Psoas muscle (tissue), 8 donors: ENCODE measurements around the gene MBD5. TPM values are rescaled to one million over a fixed set of nuclear protein-coding genes. Genes with fewer than 3 reads are reported as not detected.

Experiments
- ATAC-seq, 4 donors: fragments of 200-7000 bp; cut with Tn5 transposase; one replicate each; pipeline ENCODE4 v1.9.1; 2020; ENCODE audit warnings: moderate library complexity in 3 of 4, mild to moderate bottlenecking in 2 of 4
- DNase-seq, 2 donors: peaks; one replicate each; pipeline ENCODE4 v3.0.0-alpha.2; 2020
- H3K27ac ChIP-seq: fragments of 200-600 bp; one replicate; pipeline ENCODE4 v1.8.0; 2022
- H3K27me3 ChIP-seq, 3 donors: fragments of 200-600 bp in 1 of 3; one replicate each; pipeline versions ENCODE4 v1.6.1 to v1.8.0; 2013 to 2022; ENCODE audit warnings: low read length in 2 of 3, mild to moderate bottlenecking in 2 of 3, moderate library complexity in 1 of 3; ENCODE audit not compliant: insufficient read depth in 3 of 3
- H3K36me3 ChIP-seq, 2 donors: fragments of 200-600 bp in 1 of 2; one replicate each; pipeline versions ENCODE4 v1.6.1 to v1.8.0; 2013 to 2022; ENCODE audit warnings: low read depth in 1 of 2, mild to moderate bottlenecking in 1 of 2, moderate library complexity in 1 of 2; ENCODE audit not compliant: insufficient read depth in 1 of 2
- H3K4me1 ChIP-seq: fragments of 200-600 bp; one replicate; pipeline ENCODE4 v1.8.0; 2022
- H3K4me3 ChIP-seq: fragments of 200-600 bp; one replicate; pipeline ENCODE4 v1.8.0; 2022; ENCODE audit warnings: mild to moderate bottlenecking
- H3K9me3 ChIP-seq: fragments of 200-600 bp; one replicate; pipeline ENCODE4 v1.8.0; 2022
- CTCF ChIP-seq: fragments of 200-600 bp; IDR thresholded peaks from one replicate; pipeline ENCODE4 v1.8.0; 2022; ENCODE audit warnings: antibody characterized with exemption
- WGBS, 3 donors: extraction: QIAGEN DNeasy Blood & Tissue Kit; methylation state at CpG; one replicate each; pipeline versions ENCODE4 v1.1.6 to v1.1.7; 2013; 5-methylcytosine and 5-hydroxymethylcytosine counted together
- intact Hi-C, 2 donors: fragments of 100-400 bp; cut with DNase I; formaldehyde crosslinking; loops; one replicate each; pipeline versions ENCODE4 v1.11.0 to v1.14.2; 2022
- polyA plus RNA-seq, 3 donors: library from polyadenylated mRNA; stranded (reverse); fragments of 200-250 nt; gene quantifications; one replicate each; pipeline ENCODE4 v1.2.3, GENCODE V29; 2013
- total RNA-seq, 4 donors: library from RNA; stranded (reverse); fragmentation: NEBNext Ultra II Directional in 2 of 4; extraction: Animal tissue kit (Norgen Biotek cat#: 25700) in 2 of 4; gene quantifications; one replicate each; pipeline versions ENCODE4 v1.2.1 to v1.2.4, GENCODE V29; 2021 to 2023
- donor health status: healthy with polysubstance abuse.
- donor health status: DM: no; HTN: no; CAD: no; lungs with moderate emphysema.
- donor health status: Bipolar disorder and iron deficiency.
- donor health status: healthy.
- donor health status: DM: yes; HTN: yes; CAD: no.
- donor health status: DM: no; HTN: no; CAD: no.
- donor health status: DM: no; HTN: no; CAD: no.
- donor health status: DM: yes; HTN: yes; CAD: no.

Gene MBD5
- total and polyA plus RNA-seq, 7 donors, result 3.2 to 36.5 (median 17.5) TPM

- Histone ChIP-seq H3K36me3 (no peaks in the 10 kb centered on the region), H3K27me3 (no peaks in the 10 kb centered on the region), H3K4me3 (no peak overlapping the region), H3K4me1 (no peaks in the 10 kb centered on the region), H3K9me3 (no peaks in the 10 kb centered on the region), H3K27ac (no peak overlapping the region)
- DNase-seq (no peak), ATAC-seq (no peak)
- WGBS, 3 donors, result 75 to 82% (median 78%) methylated on average over 2 of the region's 2 CpGs
- no peak for TF ChIP-seq CTCF
- intact Hi-C loops, result no loop called here
These were observed 23.4 kb downstream of the MBD5 start for GRCh38 chr2:148044322-148044721.

GRCh38 chr2:148046802-148047201, 25.9 kb downstream of the MBD5 start:
- no peak overlapping the region for H3K4me3 ChIP-seq
- no peak for ATAC-seq
- H3K36me3 ChIP-seq, result no peaks in the 10 kb centered on the region
- no peaks in the 10 kb centered on the region for H3K27me3 ChIP-seq
- H3K27ac ChIP-seq, result no peak overlapping the region
- no peaks in the 10 kb centered on the region for H3K4me1 ChIP-seq
- intact Hi-C loops, result no loop called here
- WGBS, 3 donors, result 92 to 97% (median 94%) methylated on average over 1 of the region's 1 CpG
- DNase-seq, result no peak
- no peak for TF ChIP-seq CTCF
- no peaks in the 10 kb centered on the region for H3K9me3 ChIP-seq

DNA sequence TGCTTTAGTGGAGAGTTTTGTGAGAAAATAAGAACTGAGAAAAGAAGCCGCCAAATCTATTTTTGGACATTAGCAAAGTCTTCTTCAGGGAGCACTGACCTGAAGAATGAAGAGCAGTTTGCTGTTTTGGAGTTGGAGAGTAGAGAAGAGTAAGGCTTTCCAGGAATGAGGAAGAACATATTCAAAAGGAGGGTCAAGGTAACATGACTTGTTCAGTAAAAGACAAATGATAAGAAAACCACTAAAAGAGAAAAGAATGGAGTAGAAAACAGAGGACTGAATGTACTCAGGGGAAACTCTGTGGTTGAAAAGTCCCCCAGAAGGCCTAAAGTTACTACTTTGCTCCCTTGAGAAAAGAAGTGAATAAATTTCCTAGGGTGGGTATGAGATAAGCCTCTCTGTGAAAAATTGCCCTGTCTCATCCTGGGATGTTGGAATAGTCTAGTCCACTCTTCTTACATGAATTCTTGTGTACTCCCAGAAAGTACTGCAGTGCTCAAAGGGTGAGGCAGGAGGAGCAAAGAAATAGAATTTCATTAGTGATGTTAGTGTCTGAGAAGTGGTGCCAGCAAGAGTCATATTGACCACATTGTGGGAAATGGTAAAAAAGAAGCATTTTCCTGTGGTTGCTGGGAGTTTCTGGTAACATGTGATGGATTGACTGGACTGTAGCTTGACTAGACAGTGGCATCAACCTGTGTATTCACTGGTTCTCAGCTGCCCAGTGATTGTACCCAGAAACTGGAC, 27.8 kb downstream of the MBD5 start:
- no peaks in the 10 kb centered on the region for H3K36me3 ChIP-seq
- intact Hi-C loops, result no loop called here
- H3K9me3 ChIP-seq, result no peaks in the 10 kb centered on the region
- no peaks in the 10 kb centered on the region for H3K4me1 ChIP-seq
- no peak overlapping the region for H3K4me3 ChIP-seq
- ATAC-seq (no peak), DNase-seq (no peak)
- TF ChIP-seq CTCF, result no peak
- WGBS, 3 donors, result 85 to 95% (median 94%) methylated on average over 1 of the region's 1 CpG
- H3K27me3 ChIP-seq, result no peaks in the 10 kb centered on the region
- H3K27ac ChIP-seq, result no peak overlapping the region

GRCh38 chr2:148049284-148049683, 28.4 kb downstream of the MBD5 start:
- no peak for TF ChIP-seq CTCF
- no peak for ATAC-seq
- H3K4me3 ChIP-seq, result no peak overlapping the region
- no peaks in the 10 kb centered on the region for H3K4me1 ChIP-seq
- no peak overlapping the region for H3K27ac ChIP-seq
- no peak for DNase-seq
- H3K9me3 ChIP-seq, result no peaks in the 10 kb centered on the region
- intact Hi-C loops, result no loop called here
- H3K36me3 ChIP-seq, result peaks cover 0 to 5% of the 10 kb centered on the region in 2 donors
- no peaks in the 10 kb centered on the region for H3K27me3 ChIP-seq

- TF ChIP-seq CTCF, result no peak
- H3K4me1 ChIP-seq, result no peaks in the 10 kb centered on the region
- no peaks in the 10 kb centered on the region for H3K9me3 ChIP-seq
- H3K27me3 ChIP-seq, result no peaks in the 10 kb centered on the region
- intact Hi-C loops, result no loop called here
- H3K4me3 ChIP-seq, result no peak overlapping the region
- peaks cover 0 to 12% of the 10 kb centered on the region in 2 donors for H3K36me3 ChIP-seq
- ATAC-seq (no peak), DNase-seq (no peak)
- WGBS, 3 donors, result 61 to 80% (median 69%) methylated on average over 3 of the region's 3 CpGs
- H3K27ac ChIP-seq, result no peak overlapping the region
These were observed 31.8 kb downstream of the MBD5 start for GRCh38 chr2:148052687-148053086.
